ENCODE measurements around the gene IGFBP2. TPM values are rescaled to one million over a fixed set of nuclear protein-coding genes. Genes with fewer than 3 reads are reported as not detected.

Gene IGFBP2
- total and polyA plus RNA-seq, 9 of the 15 experiments (the other 6 are each of a cell fraction or from before 2014, with no cell fraction given), result 0.93 TPM; not detected in 8

DNA sequence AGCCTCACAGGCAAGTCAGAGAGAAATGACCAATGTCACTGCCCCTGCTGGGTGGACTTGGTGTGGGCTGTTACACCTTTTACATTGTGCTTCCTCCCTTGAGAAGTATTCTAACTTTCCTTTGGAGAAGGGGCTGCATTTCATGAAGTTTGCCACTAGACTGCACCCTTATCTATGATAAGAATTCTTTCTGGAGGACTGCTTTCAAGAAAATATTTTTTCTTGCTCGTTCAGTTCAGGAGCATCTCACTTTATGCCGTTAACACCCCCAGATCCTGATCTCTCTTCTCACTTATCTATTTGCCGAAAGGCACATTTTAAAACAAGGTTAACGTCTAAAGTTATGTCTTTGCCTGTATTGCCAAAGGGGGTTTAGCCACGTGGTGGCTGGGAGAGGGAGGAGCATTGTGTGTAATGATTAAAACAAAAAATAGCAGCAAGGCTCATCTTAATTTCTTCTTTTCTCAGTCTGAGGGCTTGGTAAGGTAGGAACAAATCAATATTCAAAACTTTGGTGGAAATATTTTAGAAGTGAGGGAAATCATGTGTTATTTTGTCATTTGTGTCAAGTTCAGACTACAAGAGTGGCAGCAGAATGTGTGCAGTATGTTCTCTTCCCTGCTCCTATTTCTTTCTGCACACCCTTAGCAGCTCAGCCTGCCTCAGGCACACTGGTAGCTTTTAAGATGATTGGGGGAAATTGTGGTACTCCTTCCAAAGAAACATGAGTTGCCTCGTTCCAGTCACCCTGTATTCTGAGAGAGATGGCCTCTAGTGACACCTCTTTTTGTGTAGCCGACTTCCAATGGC, 63.7 kb downstream of the IGFBP2 start (continued):
- TF ChIP-seq, protein P1, sequence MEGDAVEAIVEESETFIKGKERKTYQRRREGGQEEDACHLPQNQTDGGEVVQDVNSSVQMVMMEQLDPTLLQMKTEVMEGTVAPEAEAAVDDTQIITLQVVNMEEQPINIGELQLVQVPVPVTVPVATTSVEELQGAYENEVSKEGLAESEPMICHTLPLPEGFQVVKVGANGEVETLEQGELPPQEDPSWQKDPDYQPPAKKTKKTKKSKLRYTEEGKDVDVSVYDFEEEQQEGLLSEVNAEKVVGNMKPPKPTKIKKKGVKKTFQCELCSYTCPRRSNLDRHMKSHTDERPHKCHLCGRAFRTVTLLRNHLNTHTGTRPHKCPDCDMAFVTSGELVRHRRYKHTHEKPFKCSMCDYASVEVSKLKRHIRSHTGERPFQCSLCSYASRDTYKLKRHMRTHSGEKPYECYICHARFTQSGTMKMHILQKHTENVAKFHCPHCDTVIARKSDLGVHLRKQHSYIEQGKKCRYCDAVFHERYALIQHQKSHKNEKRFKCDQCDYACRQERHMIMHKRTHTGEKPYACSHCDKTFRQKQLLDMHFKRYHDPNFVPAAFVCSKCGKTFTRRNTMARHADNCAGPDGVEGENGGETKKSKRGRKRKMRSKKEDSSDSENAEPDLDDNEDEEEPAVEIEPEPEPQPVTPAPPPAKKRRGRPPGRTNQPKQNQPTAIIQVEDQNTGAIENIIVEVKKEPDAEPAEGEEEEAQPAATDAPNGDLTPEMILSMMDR (IDR thresholded peaks at IDR 0.05 in 2 of 3, conservative IDR thresholded peaks at IDR 0.05 in 1 of 3; ENCODE audit: insufficient read depth in 2 of 3, low read depth in 1 of 3, low read length in 3 of 3), result peak; percentile 29 to 67 (median 61); a peak in 5 of 6 replicates
- TF ChIP-seq ZNF324 (CRISPR knock-in tag; IDR thresholded peaks at IDR 0.05), result no peak
- no peak for TF ChIP-seq ZNF384 (IDR thresholded peaks at IDR 0.05; ENCODE audit: low read depth, low read length)
- TF ChIP-seq, protein P2, sequence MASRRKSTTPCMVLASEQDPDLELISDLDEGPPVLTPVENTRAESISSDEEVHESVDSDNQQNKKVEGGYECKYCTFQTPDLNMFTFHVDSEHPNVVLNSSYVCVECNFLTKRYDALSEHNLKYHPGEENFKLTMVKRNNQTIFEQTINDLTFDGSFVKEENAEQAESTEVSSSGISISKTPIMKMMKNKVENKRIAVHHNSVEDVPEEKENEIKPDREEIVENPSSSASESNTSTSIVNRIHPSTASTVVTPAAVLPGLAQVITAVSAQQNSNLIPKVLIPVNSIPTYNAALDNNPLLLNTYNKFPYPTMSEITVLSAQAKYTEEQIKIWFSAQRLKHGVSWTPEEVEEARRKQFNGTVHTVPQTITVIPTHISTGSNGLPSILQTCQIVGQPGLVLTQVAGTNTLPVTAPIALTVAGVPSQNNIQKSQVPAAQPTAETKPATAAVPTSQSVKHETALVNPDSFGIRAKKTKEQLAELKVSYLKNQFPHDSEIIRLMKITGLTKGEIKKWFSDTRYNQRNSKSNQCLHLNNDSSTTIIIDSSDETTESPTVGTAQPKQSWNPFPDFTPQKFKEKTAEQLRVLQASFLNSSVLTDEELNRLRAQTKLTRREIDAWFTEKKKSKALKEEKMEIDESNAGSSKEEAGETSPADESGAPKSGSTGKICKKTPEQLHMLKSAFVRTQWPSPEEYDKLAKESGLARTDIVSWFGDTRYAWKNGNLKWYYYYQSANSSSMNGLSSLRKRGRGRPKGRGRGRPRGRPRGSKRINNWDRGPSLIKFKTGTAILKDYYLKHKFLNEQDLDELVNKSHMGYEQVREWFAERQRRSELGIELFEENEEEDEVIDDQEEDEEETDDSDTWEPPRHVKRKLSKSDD (conservative IDR thresholded peaks at IDR 0.05; ENCODE audit: low read length), result no peak
- no peak for TF ChIP-seq ZNF212 (CRISPR knock-in tag; IDR thresholded peaks at IDR 0.05)
- TF ChIP-seq ZBED1 (IDR thresholded peaks at IDR 0.05), result no peak
- no peak for TF ChIP-seq POLR2AphosphoS5 (IDR thresholded peaks at IDR 0.05; ENCODE audit: control insufficient read depth, insufficient read depth, low read depth, low read length)
- TF ChIP-seq RAD21 (CRISPR knock-in tag; conservative IDR thresholded peaks at IDR 0.05 in 1 of 2, IDR thresholded peaks at IDR 0.05 in 1 of 2), result peak; percentile 63 to 72
- peak in 1 of 2 experiments; percentile 38; a peak in 1 of 4 replicates for TF ChIP-seq SRF (CRISPR knock-in tag; IDR thresholded peaks at IDR 0.05)
- TF ChIP-seq MCM2 (IDR thresholded peaks at IDR 0.05; ENCODE audit: low read depth), result no peak
- TF ChIP-seq, protein P3, sequence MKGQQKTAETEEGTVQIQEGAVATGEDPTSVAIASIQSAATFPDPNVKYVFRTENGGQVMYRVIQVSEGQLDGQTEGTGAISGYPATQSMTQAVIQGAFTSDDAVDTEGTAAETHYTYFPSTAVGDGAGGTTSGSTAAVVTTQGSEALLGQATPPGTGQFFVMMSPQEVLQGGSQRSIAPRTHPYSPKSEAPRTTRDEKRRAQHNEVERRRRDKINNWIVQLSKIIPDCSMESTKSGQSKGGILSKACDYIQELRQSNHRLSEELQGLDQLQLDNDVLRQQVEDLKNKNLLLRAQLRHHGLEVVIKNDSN (CRISPR knock-in tag; IDR thresholded peaks at IDR 0.05), result 0 out of 2 replicates have a peak, but pooled peaks have one; percentile 46
- TF ChIP-seq SPI1 (IDR thresholded peaks at IDR 0.05; ENCODE audit: borderline replicate concordance, low read depth, low read length), result peak; percentile 22; the same call in 1 of the 2 replicates
- TF ChIP-seq TSC22D4 (tag; IDR thresholded peaks at IDR 0.05), result no peak
- TF ChIP-seq, protein P4, sequence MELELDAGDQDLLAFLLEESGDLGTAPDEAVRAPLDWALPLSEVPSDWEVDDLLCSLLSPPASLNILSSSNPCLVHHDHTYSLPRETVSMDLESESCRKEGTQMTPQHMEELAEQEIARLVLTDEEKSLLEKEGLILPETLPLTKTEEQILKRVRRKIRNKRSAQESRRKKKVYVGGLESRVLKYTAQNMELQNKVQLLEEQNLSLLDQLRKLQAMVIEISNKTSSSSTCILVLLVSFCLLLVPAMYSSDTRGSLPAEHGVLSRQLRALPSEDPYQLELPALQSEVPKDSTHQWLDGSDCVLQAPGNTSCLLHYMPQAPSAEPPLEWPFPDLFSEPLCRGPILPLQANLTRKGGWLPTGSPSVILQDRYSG (tag; conservative IDR thresholded peaks at IDR 0.05; ENCODE audit: low read depth), result no peak
- TF ChIP-seq CBFA2T3 (IDR thresholded peaks at IDR 0.05), result no peak
